Measurements from ENCODE around the gene CAMSAP1.

DNA sequence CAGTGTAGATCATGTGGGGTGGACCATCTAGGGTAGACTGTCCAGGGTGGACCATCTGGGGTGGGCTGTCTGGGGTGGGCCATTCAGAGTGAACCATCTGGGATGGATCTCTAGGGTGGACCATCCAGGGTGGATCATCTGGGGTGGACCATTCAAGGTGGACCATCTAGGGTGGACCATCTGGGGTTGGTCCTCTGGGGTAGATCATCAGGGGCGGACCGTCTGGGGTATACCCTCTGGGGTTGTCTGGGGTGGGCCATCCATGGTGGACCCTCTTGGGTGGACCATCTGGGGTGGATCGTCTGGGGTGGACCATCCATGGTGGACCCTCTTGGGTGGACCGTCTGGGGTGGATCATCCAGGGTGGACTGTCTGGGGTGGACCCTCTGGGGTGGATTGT, 141.1 kb downstream of the CAMSAP1 start:
- TF ChIP-seq POLR2A (IDR thresholded peaks at IDR 0.05; ENCODE audit: low read depth, low read length) (no peak), TAF1 (IDR thresholded peaks at IDR 0.05; ENCODE audit: borderline replicate concordance, low read depth, low read length) (no peak), POLR2AphosphoS5 (IDR thresholded peaks at IDR 0.05; ENCODE audit: low read depth, low read length) (no peak)
